Psoas muscle (tissue), 8 donors: Measurements from ENCODE around the gene MYO5A. TPM values are rescaled to one million over a fixed set of nuclear protein-coding genes. Genes with fewer than 3 reads are reported as not detected.
A peak's percentile ranks its signal among the peaks of the same experiment; 100 is the strongest.
"Not testable (repeated sequence)": the region's sequence is repeated elsewhere in the genome, so short reads cannot be mapped to it uniquely, and the experiment has no call there.

ENCODE experiments used
- ATAC-seq, 4 donors: fragments of 200-7000 bp; cut with Tn5 transposase; one replicate each; pipeline ENCODE4 v1.9.1; 2020; ENCODE audit warnings: moderate library complexity in 3 of 4, mild to moderate bottlenecking in 2 of 4
- DNase-seq, 2 donors: peaks; one replicate each; pipeline ENCODE4 v3.0.0-alpha.2; 2020
- H3K27ac ChIP-seq: fragments of 200-600 bp; one replicate; pipeline ENCODE4 v1.8.0; 2022
- H3K27me3 ChIP-seq, 3 donors: fragments of 200-600 bp in 1 of 3; one replicate each; pipeline versions ENCODE4 v1.6.1 to v1.8.0; 2013 to 2022; ENCODE audit warnings: low read length in 2 of 3, mild to moderate bottlenecking in 2 of 3, moderate library complexity in 1 of 3; ENCODE audit not compliant: insufficient read depth in 3 of 3
- H3K36me3 ChIP-seq, 2 donors: fragments of 200-600 bp in 1 of 2; one replicate each; pipeline versions ENCODE4 v1.6.1 to v1.8.0; 2013 to 2022; ENCODE audit warnings: low read depth in 1 of 2, mild to moderate bottlenecking in 1 of 2, moderate library complexity in 1 of 2; ENCODE audit not compliant: insufficient read depth in 1 of 2
- H3K4me1 ChIP-seq: fragments of 200-600 bp; one replicate; pipeline ENCODE4 v1.8.0; 2022
- H3K4me3 ChIP-seq: fragments of 200-600 bp; one replicate; pipeline ENCODE4 v1.8.0; 2022; ENCODE audit warnings: mild to moderate bottlenecking
- H3K9me3 ChIP-seq: fragments of 200-600 bp; one replicate; pipeline ENCODE4 v1.8.0; 2022
- CTCF ChIP-seq: fragments of 200-600 bp; IDR thresholded peaks from one replicate; pipeline ENCODE4 v1.8.0; 2022; ENCODE audit warnings: antibody characterized with exemption
- WGBS, 3 donors: extraction: QIAGEN DNeasy Blood & Tissue Kit; methylation state at CpG; one replicate each; pipeline versions ENCODE4 v1.1.6 to v1.1.7; 2013; 5-methylcytosine and 5-hydroxymethylcytosine counted together
- intact Hi-C, 2 donors: fragments of 100-400 bp; cut with DNase I; formaldehyde crosslinking; loops; one replicate each; pipeline versions ENCODE4 v1.11.0 to v1.14.2; 2022
- polyA plus RNA-seq, 3 donors: library from polyadenylated mRNA; stranded (reverse); fragments of 200-250 nt; gene quantifications; one replicate each; pipeline ENCODE4 v1.2.3, GENCODE V29; 2013
- total RNA-seq, 4 donors: library from RNA; stranded (reverse); fragmentation: NEBNext Ultra II Directional in 2 of 4; extraction: Animal tissue kit (Norgen Biotek cat#: 25700) in 2 of 4; gene quantifications; one replicate each; pipeline versions ENCODE4 v1.2.1 to v1.2.4, GENCODE V29; 2021 to 2023
- donor health status: healthy with polysubstance abuse.
- donor health status: DM: no; HTN: no; CAD: no; lungs with moderate emphysema.
- donor health status: Bipolar disorder and iron deficiency.
- donor health status: healthy.
- donor health status: DM: yes; HTN: yes; CAD: no.
- donor health status: DM: no; HTN: no; CAD: no.
- donor health status: DM: no; HTN: no; CAD: no.
- donor health status: DM: yes; HTN: yes; CAD: no.

The MYO5A gene
- total and polyA plus RNA-seq, 7 donors = 3.6 to 9.9 (median 6.3) TPM

DNA sequence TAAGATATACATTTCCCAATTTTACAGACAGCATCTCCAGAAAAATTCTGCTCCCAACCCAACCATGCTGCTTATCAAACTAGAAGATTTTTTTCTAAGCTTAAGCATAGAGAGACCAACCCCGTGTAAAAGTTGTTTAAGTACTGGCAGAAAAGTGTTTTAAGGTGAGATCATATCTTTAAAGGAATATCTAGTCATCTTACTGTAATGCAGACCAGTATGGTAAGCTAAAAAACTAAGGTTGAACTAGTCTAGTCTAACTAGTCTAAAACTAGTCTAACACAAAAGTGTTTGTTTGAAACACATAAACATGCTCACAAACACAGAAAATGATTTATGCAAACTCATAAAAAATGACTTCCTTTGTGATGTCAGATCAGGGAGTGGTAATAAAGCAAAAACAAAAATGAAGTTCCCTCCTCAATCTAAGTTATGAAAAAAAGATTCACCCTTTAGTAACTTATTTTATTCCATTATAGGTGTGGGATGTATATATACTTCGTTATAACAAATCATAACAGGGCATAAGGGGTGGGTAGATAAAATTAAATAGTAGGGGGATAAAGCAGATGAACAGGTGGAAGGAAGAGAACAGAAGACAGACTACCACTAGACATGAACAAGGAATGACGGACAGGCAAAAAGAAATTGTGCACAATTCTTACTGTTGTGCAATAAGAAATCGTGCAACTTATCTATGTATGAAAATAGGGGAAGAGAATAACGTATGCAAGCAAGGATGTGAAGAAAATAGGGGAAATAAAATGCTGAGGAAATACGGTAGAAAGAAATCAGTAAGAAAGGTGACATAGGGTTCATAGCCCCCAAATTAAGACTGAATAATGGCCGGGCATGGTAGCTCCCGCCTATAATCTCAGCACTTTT lies 10.0 kb downstream of the MYO5A start:
- Histone ChIP-seq H3K9me3 (no peaks in the 10 kb centered on the region), H3K4me3 (no peak overlapping the region), H3K27ac (no peak overlapping the region), H3K27me3 (no peaks in the 10 kb centered on the region), H3K4me1 (peaks cover 27% of the 10 kb centered on the region), H3K36me3 (no peaks in the 10 kb centered on the region)
- ATAC-seq = peak in 2 of 4 donors; percentile 21 to 23
- no peak for TF ChIP-seq CTCF
- intact Hi-C loops = no loop called here
- no peak for DNase-seq
- 72 to 79% (median 73%) methylated on average over 8 of the region's 8 CpGs for WGBS, 3 donors

- DNase-seq (no peak), ATAC-seq (no peak)
- Histone ChIP-seq H3K27ac (no peak overlapping the region), H3K4me3 (no peak overlapping the region), H3K9me3 (no peaks in the 10 kb centered on the region), H3K36me3 (no peaks in the 10 kb centered on the region), H3K27me3 (no peaks in the 10 kb centered on the region), H3K4me1 (peaks cover 12% of the 10 kb centered on the region)
- TF ChIP-seq CTCF = no peak
- 92 to 97% (median 96%) methylated on average over 1 of the region's 1 CpG for WGBS, 3 donors
- intact Hi-C loops = no loop called here
These were observed 11.7 kb downstream of the MYO5A start for GRCh38 chr15:52517014-52517413.

DNA sequence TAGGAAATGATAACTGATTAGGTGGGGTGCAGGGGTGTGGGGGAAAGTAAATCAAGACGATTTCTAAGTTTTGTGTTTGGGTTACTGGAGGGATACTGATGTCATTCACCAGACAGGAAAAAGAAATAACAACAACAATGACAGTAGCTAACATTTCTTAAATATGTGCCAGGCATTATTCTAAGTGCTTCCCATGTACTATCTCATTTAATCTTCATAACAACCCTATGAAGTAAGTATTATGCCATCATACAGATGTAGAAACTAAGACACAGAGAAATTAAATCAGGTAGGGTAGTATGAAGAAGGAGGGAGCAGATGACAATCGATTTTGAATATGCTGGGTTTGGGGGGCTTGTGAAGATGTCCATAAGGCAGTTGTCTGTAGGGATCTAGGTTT lies 13.3 kb downstream of the MYO5A start:
- no peak overlapping the region for H3K27ac ChIP-seq
- DNase-seq = no peak
- H3K4me3 ChIP-seq = no peak overlapping the region
- no peaks in the 10 kb centered on the region for H3K9me3 ChIP-seq
- intact Hi-C loops = no loop called here
- ATAC-seq = no peak
- H3K36me3 ChIP-seq = no peaks in the 10 kb centered on the region
- TF ChIP-seq CTCF = no peak
- WGBS, 3 donors = 78 to 84% (median 80%) methylated on average over 2 of the region's 2 CpGs
- no peaks in the 10 kb centered on the region for H3K27me3 ChIP-seq
- H3K4me1 ChIP-seq = peaks cover 19% of the 10 kb centered on the region

GRCh38 chr15:52514482-52514881 lies 14.2 kb downstream of the MYO5A start:
- no peak for ATAC-seq
- H3K4me3 ChIP-seq = no peak overlapping the region
- no peaks in the 10 kb centered on the region for H3K27me3 ChIP-seq
- DNase-seq = no peak
- intact Hi-C loops = no loop called here
- H3K36me3 ChIP-seq = no peaks in the 10 kb centered on the region
- WGBS, 3 donors = 35 to 65% (median 40%) methylated on average over 1 of the region's 1 CpG
- no peak overlapping the region for H3K27ac ChIP-seq
- H3K9me3 ChIP-seq = no peaks in the 10 kb centered on the region
- no peak for TF ChIP-seq CTCF
- H3K4me1 ChIP-seq = peaks cover 21% of the 10 kb centered on the region

DNA sequence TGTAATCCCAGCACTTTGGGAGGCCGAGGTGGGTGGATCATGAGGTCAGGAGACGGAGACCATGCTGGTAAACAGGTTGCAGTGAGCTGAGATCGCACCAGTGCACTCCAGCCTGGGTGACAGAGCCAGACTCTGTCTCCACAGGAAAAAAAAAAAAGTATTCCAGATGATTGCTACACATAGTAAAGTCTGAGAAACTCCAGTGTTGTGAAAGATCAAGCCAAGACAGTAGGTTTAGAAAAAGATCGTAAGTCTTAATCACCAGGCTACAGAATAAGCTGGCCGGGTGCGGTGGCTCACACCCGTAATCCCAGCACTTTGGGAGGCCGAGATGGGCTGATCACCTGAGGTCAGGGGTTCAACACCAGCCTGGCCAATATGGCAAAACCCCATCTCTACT lies 15.8 kb downstream of the MYO5A start:
- H3K27me3 ChIP-seq, intact Hi-C loops, H3K36me3 ChIP-seq, DNase-seq, H3K4me3 ChIP-seq, H3K9me3 ChIP-seq, H3K27ac ChIP-seq: not testable (repeated sequence)
- WGBS, 3 donors = 85 to 92% (median 87%) methylated on average over 8 of the region's 8 CpGs
- peak in 3 of 4 donors; percentile 26 to 39 (median 26) for ATAC-seq
- peaks cover 35% of the 10 kb centered on the region for H3K4me1 ChIP-seq
